ENCODE results near the gene EHD3.

The EHD3 gene

GRCh38 chr2:31227110-31227509 is 6.8 kb upstream of the EHD3 start:
- no peaks in the 10 kb centered on the region for H3K27me3 ChIP-seq (replicated peaks)
- in situ Hi-C loops (cut with HindIII; ENCODE audit: low pct_ligation_motif_present, low sequenced_read_pairs) = no loop called here
- no peak overlapping the region for H3K27ac ChIP-seq
- TF ChIP-seq CTCF (IDR thresholded peaks at IDR 0.05; ENCODE audit: low read depth, low read length, missing control alignments) = no peak
- no peak for DNase-seq
- H3K4me3 ChIP-seq (ENCODE audit: low read depth, low read length) = no peak overlapping the region
- no peaks in the 10 kb centered on the region for H3K36me3 ChIP-seq (replicated peaks)

- H3K27ac ChIP-seq = no peak overlapping the region
- H3K27me3 ChIP-seq (replicated peaks) = no peaks in the 10 kb centered on the region
- no peak for TF ChIP-seq CTCF (IDR thresholded peaks at IDR 0.05; ENCODE audit: low read depth, low read length, missing control alignments)
- in situ Hi-C loops (cut with HindIII; ENCODE audit: low pct_ligation_motif_present, low sequenced_read_pairs) = no loop called here
- no peak for DNase-seq
- no peak overlapping the region for H3K4me3 ChIP-seq (ENCODE audit: low read depth, low read length)
- no peaks in the 10 kb centered on the region for H3K36me3 ChIP-seq (replicated peaks)
Observed at GRCh38 chr2:31227711-31228125, 6.2 kb upstream of the EHD3 start.

- Histone ChIP-seq H3K4me3 (ENCODE audit: low read depth, low read length) (no peak overlapping the region), H3K36me3 (replicated peaks) (no peaks in the 10 kb centered on the region), H3K27ac (no peak overlapping the region), H3K27me3 (replicated peaks) (no peaks in the 10 kb centered on the region)
- in situ Hi-C loops (cut with HindIII; ENCODE audit: low pct_ligation_motif_present, low sequenced_read_pairs) = no loop called here
- no peak for DNase-seq
- TF ChIP-seq CTCF (IDR thresholded peaks at IDR 0.05; ENCODE audit: low read depth, low read length, missing control alignments) = no peak
Observed at GRCh38 chr2:31228717-31229116, 5.2 kb upstream of the EHD3 start.

- no peak for DNase-seq
- no peak overlapping the region for H3K27ac ChIP-seq
- no peak for TF ChIP-seq CTCF (IDR thresholded peaks at IDR 0.05; ENCODE audit: low read depth, low read length, missing control alignments)
- H3K36me3 ChIP-seq (replicated peaks) = no peaks in the 10 kb centered on the region
- in situ Hi-C loops (cut with HindIII; ENCODE audit: low pct_ligation_motif_present, low sequenced_read_pairs) = no loop called here
- H3K4me3 ChIP-seq (ENCODE audit: low read depth, low read length) = no peak overlapping the region
- no peaks in the 10 kb centered on the region for H3K27me3 ChIP-seq (replicated peaks)
Observed at GRCh38 chr2:31230751-31231150, 3.2 kb upstream of the EHD3 start.

GRCh38 chr2:31231571-31232302 is 2.2 kb upstream of the EHD3 start:
- no peak for TF ChIP-seq CTCF (IDR thresholded peaks at IDR 0.05; ENCODE audit: low read depth, low read length, missing control alignments)
- no peaks in the 10 kb centered on the region for H3K27me3 ChIP-seq (replicated peaks)
- in situ Hi-C loops (cut with HindIII; ENCODE audit: low pct_ligation_motif_present, low sequenced_read_pairs) = no loop called here

GRCh38 chr2:31232586-31232985 is 1.4 kb upstream of the EHD3 start:
- Histone ChIP-seq H3K27ac (no peak overlapping the region), H3K4me3 (ENCODE audit: low read depth, low read length) (no peak overlapping the region), H3K27me3 (replicated peaks) (no peaks in the 10 kb centered on the region), H3K36me3 (replicated peaks) (no peaks in the 10 kb centered on the region)
- no peak for TF ChIP-seq CTCF (IDR thresholded peaks at IDR 0.05; ENCODE audit: low read depth, low read length, missing control alignments)
- in situ Hi-C loops (cut with HindIII; ENCODE audit: low pct_ligation_motif_present, low sequenced_read_pairs) = no loop called here
- DNase-seq = no peak

More at GRCh38 chr2:31231571-31232302, 2.2 kb upstream of the EHD3 start:
- Histone ChIP-seq H3K36me3 (replicated peaks) (no peaks in the 10 kb centered on the region), H3K27ac (no peak overlapping the region), H3K4me3 (ENCODE audit: low read depth, low read length) (no peak overlapping the region)
- DNase-seq = no peak

Data from brain microvascular endothelial cell (primary cell).